ENCODE data around the gene RCAN1.

The RCAN1 gene

DNA sequence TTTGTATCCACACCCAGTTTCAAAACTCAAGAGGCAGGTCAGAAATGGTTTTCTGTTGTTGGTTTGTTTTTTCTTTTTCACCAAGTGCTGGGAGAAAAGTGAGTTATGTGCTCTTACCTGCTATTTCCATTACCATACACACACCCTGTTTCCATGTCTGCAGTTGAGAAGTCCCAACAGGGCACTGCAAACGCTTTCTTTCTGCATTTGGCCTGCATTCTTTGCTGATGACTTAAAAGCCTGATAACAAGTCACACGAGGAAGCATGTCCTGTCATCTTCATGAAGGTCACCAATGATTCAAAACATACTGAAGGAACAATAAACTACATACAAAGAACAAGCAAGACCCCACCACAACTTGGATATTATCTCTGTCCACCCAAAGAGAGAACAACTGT lies 78.1 kb downstream of the RCAN1 start:
- DNase-seq: no peak

GRCh38 chr21:34536311-34536710 lies 78.6 kb downstream of the RCAN1 start:
- no peak for DNase-seq

GRCh38 chr21:34535886-34536285 lies 79.0 kb downstream of the RCAN1 start:
- no peak for DNase-seq

- DNase-seq: no peak
Measured at GRCh38 chr21:34534522-34534921, 80.4 kb downstream of the RCAN1 start.

GRCh38 chr21:34533938-34534337 lies 81.0 kb downstream of the RCAN1 start:
- DNase-seq: no peak

- DNase-seq: no peak
Measured at GRCh38 chr21:34531399-34531798, 83.5 kb downstream of the RCAN1 start.

DNA sequence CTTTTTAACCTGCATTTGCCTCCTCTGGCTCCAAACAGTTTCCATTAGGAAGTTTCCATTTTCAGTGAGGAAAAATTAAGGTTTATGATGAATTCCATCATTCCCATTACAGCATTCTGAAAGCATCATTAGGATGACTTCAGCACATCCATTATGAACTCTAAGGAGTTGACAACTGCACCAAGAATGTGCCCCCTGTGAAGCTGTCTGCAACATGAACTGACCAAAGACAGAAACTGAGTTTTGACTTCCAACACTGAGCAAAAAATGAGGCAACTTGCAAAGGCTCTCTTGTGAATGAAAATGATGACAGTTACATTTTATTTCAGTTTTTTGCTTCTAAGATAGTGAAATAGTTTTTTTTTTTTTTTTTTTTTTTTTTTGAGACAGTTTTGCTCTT lies 84.7 kb downstream of the RCAN1 start:
- no peak for DNase-seq

GRCh38 chr21:34528131-34528561 lies 86.8 kb downstream of the RCAN1 start:
- DNase-seq: no peak

- peak; percentile 62 to 65 for DNase-seq
Measured at GRCh38 chr21:34526618-34527290, 88.2 kb downstream of the RCAN1 start.

DNA sequence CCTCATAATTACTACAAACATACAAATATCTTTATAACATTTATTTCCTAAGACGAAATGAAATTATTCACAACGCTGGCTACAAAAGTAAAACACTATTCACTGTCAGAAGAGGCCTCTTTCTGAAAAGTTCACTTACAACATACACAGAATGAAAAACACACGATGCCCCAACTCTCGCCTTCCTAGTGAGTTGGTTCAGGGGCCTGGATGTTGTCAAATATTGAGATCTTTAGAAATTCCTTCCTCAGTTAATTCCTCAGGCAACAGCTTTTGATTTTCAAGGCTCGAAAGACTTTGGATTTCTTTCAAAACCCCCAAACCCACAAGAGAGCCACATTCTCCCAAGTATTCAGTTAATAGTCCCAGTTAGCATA lies 88.7 kb downstream of the RCAN1 start:
- DNase-seq: no peak

DNA sequence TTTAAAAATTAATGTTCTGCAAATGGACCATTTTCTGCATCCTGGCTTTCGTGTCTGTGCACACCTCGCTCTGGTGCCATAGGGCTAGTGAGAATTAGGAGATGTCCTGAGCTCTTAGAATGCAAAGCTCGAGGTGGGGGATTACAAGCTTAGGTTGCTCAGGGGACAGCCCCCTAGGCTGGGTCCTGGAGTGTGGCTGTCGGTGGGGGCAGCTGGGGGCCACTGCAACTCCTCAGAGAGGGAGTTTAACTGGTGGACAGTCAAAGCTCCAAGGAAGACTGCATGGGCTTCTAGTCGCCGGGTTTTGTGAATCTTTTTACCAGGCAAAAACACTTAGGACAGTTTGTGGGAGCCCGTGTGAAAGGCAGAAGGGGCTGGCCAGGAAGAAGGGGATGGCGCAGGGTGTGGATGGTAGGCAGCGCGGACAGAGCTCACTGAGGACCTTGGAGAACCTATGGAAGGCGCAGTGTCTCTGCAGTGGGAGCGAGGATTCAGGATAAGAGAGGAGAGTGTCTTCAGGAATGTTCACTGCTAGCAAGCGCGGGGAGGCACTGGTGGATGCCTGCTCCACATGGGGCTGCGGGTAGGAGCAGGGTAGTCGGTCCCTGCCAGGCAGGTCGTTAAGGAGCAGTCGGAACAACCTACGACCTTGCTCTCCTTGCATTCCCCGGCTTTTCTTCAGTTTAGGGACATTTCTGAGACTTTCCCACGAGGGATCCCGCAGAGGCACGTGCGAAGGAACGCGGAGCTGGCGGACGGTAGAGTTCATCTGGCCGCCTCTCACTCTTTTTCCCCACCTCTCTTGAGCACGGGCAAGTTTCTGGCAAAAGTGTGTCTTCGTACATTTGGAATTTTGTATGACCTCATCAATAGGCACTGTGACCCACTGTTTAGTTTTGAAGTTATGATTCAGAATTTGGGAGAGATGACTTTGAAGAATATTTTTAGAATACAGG lies 90.0 kb downstream of the RCAN1 start:
- DNase-seq: no peak

GRCh38 chr21:34523019-34523555 lies 91.8 kb downstream of the RCAN1 start:
- no peak for DNase-seq

DNA sequence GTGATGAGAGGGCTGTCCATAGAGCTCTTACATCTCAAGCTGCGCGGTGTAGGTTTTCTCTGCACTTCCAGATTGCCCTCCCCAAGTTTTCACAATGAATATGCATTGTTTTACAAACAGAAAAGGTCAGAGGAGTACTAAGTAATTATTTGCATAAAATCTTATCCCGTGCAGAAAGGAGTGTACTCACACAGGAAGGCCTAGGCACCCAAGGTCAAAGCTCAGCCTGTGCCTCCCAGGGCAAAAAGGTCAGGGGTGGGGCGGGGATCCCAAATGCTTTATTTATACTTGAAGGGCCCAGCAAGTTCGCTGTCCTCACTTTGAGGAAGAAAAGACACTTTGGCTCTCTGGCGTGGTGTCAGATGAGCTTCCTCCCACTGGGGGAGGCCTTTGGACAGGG lies 92.6 kb downstream of the RCAN1 start:
- DNase-seq: no peak

- no peak for DNase-seq
Measured at GRCh38 chr21:34521561-34521960, 93.4 kb downstream of the RCAN1 start.

- DNase-seq: no peak
Measured at GRCh38 chr21:34520764-34521508, 94.0 kb downstream of the RCAN1 start.

DNA sequence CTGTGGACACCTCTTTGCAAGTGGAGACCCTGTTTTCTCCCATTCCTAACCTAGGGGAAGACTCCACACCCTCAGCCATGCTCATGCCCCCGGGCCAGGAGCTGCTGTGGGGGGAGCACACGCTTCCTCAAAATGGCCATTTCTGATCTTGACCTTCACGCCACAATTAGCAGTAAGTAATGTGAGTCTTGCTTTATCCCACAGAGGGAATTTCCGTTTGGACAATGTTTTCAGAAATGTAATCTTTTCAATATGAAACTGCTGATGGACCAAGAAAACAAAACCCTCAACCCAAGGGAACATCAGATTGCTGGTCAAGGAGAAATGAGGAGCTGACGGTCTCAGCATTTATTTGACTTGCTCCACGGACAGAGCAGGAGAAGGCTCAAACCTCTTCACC lies 94.6 kb downstream of the RCAN1 start:
- DNase-seq: no peak

GRCh38 chr21:34519694-34520093 lies 95.2 kb downstream of the RCAN1 start:
- DNase-seq: no peak

GRCh38 chr21:34519016-34519415 lies 95.9 kb downstream of the RCAN1 start:
- no peak for DNase-seq

GRCh38 chr21:34518301-34518700 lies 96.6 kb downstream of the RCAN1 start:
- DNase-seq: no peak

DNA sequence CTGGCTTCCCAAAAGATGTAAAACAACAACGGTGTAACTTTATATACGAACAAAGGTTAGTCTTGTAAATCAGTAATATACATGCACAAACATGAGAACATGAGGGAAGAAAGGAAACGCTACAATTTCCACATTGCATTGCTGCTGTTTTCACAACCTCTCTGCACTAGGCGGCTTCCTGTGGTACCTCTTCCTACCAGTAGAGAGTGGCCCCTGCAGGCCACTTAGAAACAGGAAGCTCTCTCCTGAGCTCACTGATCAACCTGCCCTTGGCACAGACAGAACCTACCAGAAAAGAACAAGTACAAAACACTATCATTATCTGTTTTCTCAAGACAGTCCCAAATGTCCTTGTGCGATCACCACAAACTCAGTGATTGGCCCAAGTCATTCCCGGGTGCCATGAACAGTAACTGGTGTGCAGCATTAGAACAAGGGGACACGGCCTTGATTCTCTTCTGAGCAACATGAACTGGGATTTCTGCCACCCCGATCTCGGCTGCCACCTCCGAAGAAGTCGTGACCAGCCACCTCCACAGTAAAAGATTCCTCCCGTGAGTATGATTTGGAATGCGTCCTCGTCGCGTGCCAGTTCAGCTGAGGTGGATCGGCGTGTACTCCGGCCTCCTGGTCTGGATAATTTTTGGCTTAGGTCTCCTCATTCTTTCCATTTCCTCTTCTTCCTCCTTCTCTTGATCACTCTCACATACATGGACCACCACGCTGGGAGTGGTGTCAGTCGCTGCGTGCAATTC lies 97.2 kb downstream of the RCAN1 start:
- peak in 1 of 2 experiments; percentile 31 for DNase-seq

GRCh38 chr21:34517039-34517438 lies 97.9 kb downstream of the RCAN1 start:
- DNase-seq: no peak

DNA sequence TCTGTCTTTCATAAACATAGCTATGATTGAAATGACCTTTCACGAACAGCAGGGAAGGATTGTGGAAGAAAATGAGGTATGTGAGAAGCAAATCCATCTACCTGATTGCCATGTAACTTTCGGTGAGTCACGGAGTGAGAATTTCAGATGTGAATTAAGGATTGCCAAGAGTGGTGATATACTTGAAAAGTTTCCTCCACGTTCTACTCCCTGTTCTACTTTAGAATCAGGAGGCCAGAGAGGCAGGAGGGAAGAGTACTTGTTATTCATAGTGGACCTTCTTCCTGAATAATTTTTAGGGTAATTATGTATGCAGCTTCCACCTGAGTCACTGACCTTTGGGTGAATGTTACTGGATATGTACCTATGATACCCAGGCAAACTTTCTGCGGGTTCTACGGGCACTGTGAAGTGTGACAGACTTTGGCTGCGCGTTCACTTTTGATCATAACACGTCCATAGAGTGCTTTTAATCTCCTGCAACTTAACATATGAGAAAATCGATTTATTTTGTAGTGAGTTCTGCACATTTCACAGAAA lies 100.3 kb downstream of the RCAN1 start:
- DNase-seq: no peak
